ENCODE measurements around the gene CLIC5.

- TF ChIP-seq POLR2A (IDR thresholded peaks at IDR 0.05; ENCODE audit: low read length) (no peak), GATA1 (IDR thresholded peaks at IDR 0.05; ENCODE audit: low read depth, low read length) (no peak)
Measured at GRCh38 chr6:46057792-46058191, 42.1 kb upstream of the CLIC5 start.
